Tongue (tissue), 2 donors: Measurements from ENCODE around the gene ZNF580. TPM values are rescaled to one million over a fixed set of nuclear protein-coding genes. Genes with fewer than 3 reads are reported as not detected.

Source experiments
- DNase-seq: peaks from one replicate; pipeline ENCODE4 v3.0.0-alpha.2; 2015
- total RNA-seq: library from RNA; depleted of rRNA; stranded (reverse); fragments of >200 nt; gene quantifications from one replicate; pipeline ENCODE4 v1.2.3, GENCODE V29; 2014

ZNF580 gene
- total RNA-seq, 1 donor from 2014 or later, result 4.4 TPM

DNA sequence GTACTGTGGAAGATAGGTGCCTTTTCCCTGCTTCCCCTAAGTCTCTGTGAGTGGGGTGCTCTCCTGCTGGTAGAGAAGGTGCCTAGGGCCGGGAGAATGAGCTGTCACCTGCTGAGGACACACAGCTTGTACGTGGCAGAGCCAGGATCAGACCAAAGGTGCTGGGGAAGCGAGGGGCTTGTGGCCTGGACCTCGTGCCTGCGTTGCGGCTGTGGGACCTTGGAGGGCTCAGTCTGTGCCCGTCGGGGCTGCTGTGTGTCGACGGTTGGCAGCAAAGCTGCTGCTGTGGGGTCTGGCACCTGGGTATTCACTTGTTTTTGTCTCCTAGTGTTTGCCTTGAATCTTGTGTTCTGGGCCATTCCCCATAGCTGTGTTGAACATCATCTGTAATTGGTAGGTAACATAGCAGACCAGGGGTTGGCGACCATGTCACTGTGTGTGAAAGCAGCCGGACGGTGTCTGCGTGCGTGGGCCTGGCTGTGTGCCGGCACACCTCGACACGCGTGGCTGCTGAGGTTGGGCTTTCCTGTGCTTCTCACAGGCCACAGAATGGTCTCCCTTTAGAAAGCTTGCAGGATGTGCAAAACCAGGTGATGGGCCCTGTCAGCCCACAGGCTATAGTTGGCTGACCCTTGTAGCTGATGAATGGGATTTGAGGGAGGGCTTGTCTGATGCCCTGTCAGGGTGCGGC, 23.2 kb downstream of the ZNF580 start:
- DNase-seq, result no peak

DNA sequence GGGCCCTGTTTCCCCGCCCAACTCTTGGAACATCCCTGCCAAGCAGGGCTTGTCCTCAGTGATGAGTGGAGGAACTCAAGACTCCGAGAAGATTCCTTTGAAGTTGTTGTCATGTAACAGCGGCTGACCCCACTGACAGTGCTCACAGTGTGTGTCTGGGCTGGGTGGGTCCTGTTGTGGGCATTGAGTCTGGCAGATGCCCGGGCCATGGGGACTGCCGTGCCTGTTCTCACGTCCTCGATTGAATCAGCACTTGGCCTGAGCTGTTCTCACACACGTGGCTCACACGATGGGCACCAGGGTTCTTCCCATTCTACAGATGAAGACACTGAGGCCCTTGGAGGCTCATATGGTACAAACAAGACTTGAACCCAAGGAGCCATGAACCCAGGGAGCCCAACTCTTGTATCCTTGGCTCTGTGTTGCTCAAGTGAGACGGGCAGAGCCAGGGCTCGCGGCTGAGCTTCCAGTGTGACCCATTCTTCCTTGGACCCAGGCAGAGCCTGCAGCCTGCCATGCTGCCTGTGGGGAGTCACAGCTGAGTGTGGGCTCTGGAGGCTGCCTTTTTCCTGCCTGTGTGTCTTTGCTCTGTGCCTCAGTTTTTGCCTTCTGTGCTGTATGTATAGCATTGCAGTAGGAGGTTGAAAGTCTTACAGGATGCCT, 25.7 kb downstream of the ZNF580 start:
- DNase-seq, result no peak

DNA sequence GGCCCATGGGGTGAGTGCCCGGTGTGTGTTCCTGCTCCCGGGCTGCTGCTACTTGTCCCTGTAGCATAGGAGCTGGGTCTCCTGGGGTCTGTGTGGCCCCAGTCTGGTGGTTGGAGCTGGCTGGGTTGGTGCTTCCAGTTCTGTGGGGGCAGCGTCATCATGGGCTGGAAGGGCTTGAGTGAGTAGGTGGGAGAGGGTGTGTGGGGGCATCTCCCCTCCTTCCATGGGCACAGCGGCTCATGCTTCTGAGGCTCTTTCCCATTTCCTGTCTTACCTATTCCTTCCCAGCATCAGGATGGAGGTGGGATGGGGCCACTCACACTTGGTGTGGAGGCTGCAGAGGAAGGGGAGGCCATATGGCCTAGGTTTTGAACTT, 26.2 kb downstream of the ZNF580 start:
- DNase-seq, result no peak

DNA sequence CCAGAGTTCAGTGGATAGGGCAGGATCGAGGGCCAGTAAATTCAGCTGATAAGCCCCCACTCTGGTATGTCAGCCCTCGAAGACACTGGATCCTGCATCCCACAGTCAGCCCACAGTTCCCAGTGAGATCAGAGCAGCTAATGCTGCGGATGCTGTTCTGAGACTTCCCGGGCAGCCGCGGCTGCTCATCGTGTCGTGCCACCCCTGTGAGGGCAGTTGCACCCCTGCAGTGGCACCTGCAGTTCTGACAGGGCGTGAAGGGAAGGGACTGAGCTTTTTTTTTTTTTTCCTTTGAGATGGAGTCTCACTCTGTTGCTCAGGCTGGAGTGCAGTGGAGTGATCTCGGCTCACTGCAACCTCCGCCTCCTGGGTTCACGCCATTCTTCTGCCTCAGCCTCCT, 26.7 kb downstream of the ZNF580 start:
- no peak for DNase-seq

DNA sequence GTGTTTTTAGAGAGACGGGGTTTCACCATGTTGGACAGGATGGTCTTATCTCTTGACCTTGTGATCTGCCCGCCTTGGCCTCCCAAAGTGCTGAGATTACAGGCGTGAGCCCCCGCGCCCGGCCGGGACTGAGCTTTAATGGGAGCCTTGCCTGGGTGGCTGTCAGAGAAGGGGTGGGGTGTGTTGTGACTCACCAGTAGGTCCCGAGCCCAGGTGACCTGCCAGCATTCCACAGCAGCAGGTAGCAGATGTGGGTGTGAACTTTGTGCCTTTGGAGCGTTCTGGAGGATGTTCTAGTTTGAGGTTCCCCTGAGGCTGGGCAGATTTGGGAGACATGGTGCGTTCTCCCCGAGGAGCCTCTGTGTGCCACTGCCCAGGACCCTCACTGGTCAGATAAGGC, 27.2 kb downstream of the ZNF580 start:
- DNase-seq, result no peak

DNA sequence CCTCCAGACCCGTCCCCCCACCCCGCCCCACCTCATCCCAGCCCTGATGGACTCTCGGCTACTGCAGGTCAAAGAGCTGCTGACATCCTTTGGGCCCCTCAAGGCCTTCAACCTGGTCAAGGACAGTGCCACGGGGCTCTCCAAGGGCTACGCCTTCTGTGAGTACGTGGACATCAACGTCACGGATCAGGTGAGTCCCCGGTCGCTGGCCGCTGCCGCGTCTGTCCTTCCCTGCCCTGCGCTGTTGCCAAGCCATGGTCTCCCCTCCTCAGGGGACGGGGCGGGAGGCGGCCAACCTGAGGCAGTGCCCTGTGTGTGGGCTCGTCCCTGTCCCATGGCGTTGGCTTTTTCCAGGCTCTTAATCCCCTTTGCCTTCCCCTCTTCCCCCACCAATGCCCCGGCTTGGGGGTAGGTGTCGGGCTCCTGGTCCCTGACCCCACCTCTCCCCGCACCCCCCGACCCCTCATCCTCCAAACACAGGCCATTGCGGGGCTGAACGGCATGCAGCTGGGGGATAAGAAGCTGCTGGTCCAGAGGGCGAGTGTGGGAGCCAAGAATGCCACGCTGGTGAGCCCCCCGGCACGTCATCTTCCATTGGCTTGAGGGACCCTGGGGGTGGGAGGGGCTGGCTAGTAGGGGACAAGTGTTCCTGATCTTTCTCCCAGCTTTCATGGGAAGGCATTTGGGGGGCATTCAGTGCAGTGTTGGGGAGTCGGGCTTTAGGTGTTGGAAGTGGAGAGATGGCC, 28.0 kb downstream of the ZNF580 start:
- DNase-seq, result no peak

DNA sequence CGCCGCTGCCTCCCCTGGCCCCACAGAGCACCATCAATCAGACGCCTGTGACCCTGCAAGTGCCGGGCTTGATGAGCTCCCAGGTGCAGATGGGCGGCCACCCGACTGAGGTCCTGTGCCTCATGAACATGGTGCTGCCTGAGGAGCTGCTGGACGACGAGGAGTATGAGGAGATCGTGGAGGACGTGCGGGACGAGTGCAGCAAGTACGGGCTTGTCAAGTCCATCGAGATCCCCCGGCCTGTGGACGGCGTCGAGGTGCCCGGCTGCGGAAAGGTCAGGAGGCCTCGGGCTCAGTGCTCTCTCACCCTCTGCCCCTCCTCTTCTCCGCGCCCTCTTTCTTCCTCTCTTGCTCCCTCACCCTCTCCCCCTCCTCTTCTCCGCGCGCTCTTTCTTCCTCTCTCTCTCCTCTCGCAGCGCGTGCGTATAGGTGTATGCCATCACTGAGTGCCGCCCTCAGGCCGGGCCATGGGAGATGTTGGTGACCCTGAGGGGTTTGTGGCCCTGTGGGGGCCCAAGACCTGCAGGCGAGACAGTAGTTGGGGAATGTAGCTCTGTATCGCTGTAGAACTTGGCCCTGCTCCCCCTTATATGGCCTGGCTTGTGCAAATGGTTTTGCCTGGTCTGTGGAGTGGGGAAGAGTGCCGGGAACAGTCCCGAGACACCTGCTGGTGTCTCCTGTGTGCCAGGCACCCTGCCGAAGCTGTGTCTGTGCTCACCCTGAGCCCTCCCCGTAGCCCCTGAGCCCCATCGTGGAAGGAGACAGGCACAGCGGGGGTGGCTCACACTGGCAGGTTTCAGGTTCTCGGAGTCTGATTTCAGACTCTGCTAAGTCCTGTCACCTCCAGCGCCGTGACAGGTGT, 28.8 kb downstream of the ZNF580 start:
- no peak for DNase-seq

DNA sequence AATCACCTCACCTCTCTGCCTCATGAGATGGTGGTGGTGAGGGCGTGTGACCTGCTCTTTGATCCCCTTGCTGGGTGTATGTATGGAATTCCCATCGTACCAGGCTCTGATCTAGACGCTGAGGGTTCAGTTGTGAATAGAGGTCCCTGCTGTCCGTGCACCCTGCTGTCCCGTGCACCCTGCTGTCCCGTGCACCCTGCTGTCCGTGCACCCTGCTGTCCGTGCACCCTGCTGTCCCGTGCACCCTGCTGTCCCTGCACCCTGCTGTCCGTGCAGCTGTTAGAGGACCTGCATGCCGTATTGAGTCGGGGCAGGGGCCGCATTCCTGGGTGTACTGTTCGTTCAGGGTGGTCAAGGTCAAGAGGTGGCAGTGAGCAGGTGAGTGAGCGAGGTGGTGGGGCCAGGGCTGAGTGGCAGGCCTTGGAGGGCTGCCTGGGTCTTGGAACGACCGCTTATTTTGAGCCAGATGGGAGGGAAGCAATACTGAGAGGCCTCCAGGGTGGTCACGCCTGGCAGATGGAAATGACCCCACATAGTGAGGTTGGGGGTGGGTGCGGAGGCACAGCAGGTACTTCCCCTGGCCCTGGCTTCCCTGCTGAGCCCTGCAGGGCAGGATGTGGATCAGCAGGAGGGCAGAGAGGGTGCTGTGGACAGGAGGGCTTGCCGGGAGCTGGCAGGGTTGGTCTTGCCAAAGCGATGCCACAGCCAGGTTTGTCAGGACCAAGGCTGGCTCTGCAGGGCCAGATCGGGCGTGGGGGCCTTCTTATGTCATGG, 29.7 kb downstream of the ZNF580 start:
- peak; percentile 32 for DNase-seq

DNA sequence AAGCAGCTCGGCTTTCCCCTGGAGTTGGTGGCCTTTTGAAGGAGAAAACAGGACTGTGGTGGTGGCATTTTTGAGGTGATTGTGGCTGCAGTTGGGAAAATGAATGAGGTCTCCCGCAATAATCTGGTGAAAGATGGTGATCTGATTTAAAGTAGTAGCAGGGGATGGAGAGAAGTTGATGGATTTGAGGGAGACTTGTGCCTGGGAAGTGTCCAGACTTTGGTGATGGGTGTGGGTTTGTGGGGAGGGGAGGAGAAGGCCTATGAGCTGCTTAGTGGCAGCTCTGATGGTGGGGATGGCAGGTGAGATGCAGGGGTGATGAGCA, 30.2 kb downstream of the ZNF580 start:
- DNase-seq, result no peak

DNA sequence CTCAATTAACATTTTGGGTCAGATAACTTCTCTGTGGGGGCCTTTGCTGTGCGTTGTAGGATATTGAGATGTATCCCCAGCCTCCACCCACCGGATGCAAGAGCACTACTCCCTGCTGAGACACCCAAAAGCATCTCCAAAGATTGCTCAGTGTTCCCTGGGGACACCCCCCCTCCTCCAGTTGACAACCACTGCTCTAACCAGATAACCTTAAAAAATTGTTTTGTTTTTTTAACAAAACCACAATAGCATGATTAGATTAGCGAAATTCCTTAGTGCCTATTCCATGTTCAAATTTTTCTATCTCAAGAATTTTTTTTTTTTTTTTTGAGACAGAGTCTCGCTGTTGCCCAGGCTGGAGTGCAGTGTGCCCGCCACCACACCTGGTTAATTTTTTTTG, 31.6 kb downstream of the ZNF580 start:
- no peak for DNase-seq

DNA sequence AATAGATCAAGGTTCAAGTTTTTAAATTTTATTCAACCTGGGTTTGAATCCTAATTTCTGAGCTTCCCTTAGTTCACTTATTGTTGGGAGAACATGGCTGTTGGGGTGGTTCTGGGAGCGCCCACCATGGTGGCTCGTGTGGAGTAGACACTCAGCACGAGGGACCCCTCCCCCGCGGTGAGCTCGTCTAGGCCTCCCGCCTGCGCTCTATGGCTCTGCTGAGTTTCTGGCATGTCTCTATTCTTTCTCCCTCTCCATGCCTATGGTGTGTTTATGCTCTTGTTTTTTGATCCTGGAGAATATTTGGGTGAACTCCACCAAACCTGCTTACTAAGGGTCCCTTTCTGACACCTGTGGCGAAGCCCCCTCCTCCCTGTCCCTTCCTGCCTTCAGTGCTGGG, 32.7 kb downstream of the ZNF580 start:
- DNase-seq, result no peak

DNA sequence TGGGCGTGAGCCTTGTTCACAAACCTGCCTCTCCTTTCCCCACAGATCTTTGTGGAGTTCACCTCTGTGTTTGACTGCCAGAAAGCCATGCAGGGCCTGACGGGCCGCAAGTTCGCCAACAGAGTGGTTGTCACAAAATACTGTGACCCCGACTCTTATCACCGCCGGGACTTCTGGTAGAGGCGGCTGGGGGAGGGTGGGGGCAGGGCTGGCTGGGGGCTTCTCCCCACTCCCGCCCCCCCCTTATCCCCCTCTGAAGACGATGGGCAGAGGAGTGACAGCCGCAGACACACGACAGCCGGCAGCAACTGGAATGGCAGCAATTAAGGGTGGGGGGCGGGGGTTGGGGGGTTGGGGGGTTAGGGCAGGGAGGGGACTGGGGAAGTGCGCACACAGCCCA, 33.1 kb downstream of the ZNF580 start:
- no peak for DNase-seq

DNA sequence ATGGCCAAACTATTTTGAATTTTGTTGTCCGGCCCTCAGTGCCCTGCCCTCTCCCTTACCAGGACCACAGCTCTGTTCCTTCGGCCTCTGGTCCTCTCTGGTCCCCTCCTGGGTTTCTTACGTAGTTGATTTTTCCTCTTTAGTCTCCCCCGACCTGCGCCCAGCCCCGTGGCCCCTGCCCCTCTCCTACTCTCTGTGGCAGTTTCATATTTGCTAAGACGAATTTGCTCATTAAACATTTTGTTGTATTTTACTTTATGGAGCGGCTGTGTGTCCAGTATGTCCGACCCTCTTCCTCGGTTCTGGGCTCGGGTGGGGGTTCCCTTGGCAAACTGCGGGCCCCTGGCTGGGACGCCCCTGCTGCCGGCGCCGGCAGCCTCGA, 33.6 kb downstream of the ZNF580 start:
- no peak for DNase-seq

DNA sequence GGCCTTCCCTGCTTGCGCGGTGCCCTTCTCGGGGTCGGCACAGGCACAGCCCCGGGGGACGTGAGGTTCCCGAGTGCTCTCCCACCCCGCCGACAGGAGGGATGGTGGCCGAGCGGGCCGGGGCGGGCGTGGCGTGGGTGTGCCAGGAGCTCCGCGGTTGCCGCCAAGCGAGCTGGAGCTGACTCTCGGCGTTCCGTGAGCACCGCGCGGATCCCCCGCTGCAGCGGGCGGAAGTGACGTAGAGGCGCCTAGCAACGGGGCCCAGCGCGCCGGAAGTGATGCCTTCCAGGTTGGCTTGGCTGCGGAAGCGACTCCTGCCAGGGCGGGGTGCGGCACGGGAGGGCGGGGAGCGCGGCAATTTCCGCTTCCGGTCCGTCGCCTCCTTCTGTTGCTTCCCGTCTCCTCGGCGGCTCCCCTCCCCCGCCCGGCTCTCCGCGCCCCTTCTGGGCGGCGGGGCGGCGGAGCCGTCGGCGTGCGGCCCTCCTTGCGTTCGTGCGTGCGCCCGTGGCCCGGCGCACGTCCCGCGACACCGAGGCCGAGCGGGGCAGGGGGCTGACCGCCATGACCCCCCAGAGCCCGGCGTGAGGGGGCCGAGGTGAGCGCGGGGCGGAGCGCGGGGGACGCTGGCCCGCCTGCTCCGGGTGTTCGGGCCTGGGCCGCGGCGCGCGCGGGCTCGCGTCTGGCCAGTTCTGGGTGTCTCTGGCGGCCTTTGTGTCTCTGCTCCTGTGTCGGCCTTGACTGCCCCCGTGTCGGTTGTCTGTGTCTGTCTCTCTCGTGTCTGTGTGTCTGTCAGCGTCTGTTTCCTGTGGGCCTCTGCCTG, 34.2 kb downstream of the ZNF580 start, which contains the start of gene EPN1:
EPN1 (plus strand) TSS at position 386 of the 820 bp plus-strand sequence. CDS start 3,402 bp downstream, outside the sequence.
- peak; percentile 98 for DNase-seq

DNA sequence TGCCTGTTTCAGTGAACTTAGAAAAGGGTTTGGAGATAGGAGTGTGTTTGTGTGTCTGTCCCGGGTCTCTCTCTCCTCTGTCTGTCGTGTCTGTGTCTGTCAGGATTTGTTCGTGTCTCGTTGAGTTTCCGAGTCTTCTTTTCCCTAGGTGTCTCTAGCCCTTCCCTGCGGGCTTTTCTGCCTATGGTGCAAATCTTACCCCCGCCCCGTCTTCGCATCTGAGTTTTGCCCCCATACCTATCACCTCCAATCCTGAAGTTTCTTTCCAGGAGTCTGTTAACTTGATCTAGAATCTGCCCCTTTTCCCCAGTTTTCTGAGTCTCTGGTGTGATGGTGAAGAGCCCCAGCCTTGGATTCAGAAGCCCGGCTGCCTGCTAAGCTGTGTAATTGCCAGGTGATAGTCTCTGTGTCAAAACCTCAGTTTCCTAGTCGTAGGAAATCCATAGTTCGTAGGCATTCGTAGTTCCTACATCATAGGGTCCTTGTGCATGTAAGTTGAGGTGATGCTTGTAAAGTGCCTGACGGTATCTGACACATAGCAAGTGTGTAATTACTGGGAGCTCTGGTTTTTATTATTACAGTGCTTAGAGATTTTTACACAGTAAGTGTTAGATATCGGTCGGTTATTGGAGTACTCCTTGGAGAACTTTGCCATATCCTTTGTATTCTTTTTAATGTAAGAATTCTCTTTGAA, 35.0 kb downstream of the ZNF580 start:
- no peak for DNase-seq

DNA sequence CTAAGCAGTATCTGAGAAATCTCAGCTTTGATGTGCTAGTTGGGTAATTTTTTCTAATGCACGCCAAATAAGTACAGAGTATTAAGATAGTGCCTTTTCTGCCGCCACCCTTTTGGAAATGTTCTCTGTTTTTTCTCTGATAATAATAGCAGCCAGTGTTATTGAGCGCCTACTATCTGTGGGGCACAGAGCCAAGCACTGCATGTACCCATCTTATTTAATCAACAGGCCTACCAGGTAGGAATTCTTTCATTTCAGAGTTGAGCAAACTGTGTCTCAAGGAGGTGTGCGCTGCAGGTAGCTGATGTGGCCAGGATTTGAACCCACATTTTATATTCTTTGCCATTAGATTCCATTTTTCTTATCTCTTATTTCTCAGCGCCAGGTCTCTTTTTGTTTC, 35.6 kb downstream of the ZNF580 start:
- DNase-seq, result no peak

DNA sequence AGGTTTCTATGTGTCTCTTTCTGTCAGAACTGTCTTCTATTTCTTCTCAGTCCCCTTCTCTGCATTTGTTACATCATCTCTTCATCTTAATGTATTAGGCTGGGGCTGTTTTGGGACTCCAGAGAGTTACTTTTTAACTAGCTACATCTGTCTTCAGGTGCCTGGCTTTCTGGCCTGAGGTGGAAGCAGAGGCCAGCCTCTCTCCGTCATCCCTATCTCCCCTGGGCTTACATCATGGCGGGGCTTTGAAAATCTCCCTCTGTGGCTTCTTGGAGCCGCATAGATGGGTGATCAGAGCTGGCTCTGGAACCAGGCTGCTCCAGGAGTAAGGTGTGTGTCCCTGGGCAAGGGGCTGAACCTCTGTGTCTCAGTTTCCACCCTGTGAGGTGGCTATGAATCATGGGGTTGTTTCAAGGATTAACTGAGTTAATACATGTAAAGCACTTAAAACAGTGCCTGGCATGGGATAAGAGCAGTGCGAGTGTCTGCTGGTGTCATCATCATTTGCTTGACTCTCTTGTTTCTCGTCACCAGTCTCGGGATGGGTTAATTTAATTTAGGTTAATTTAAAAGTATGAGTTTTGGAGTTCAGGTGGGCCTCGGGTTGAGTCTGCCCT, 36.2 kb downstream of the ZNF580 start:
- no peak for DNase-seq

DNA sequence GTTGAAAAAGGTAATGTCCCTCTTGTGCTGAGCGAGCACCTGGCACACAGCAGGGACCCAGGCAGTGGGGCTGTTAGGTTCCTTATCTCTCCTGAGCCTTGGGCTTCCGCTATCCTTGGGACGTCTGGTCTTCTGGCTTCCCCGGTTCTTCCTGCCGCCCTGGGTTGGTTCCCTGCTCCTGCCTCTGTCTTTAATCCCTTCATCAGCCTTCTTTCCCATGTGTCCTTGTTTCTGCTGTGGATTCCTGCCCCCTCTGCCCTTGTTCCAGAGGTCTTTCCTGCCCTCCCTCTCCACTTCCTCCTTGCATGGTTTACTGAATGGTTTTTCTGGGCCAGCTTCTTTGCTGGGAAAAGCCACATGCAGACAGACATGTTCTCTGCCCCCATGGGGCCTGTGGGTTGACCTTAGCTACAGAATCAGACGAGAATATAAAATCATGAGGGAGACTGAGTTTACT, 36.8 kb downstream of the ZNF580 start:
- no peak for DNase-seq

DNA sequence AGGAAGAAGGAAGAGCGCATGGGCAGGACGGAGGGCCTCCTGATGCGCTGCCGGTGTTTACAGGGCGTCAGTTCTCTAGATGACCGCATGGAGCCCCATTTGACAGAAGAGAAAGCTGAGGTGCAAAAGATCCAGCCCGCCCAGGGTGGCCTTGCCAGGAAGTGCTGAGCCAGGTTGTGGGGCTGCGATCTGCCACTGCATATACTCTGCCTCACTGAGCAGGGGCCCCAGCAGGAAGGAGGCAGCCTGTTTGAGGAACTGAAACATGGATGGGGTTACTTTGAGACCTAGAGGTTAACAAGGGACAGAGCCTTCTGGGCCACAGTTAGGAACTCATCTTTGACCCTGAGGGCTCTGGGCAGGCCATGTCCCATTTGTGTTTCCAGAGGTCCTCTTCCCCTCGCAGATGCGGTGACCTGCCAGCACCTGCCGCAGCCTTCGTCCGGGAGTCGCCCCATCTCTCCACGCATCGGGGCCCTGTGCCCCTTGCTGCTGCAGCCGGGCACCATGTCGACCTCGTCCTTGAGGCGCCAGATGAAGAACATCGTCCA, 37.4 kb downstream of the ZNF580 start:
- DNase-seq, result peak; percentile 13
